Esophagus squamous epithelium (tissue), 5 donors: ENCODE data around the gene EPHA1. TPM values are rescaled to one million over a fixed set of nuclear protein-coding genes. Genes with fewer than 3 reads are reported as not detected.
A peak's percentile ranks its signal among the peaks of the same experiment; 100 is the strongest.

ENCODE experiments used
- DNase-seq: peaks from one replicate; lab custom pipeline; 2025; lab: John Stamatoyannopoulos, UW
- H3K27ac ChIP-seq, 4 donors: fragments of 200-600 bp; sonication (generic); one replicate each; pipeline ENCODE4 v1.5.1; 2016 to 2019; ENCODE audit warnings: mild to moderate bottlenecking in 1 of 4
- H3K27me3 ChIP-seq, 4 donors: fragments of 200-600 bp; sonication (generic); 1 replicate in 3 of 4; 2 replicates in 1 of 4; pipeline versions ENCODE4 v1.5.1 to v1.6.0; 2017 to 2021; ENCODE audit warnings: antibody characterized with exemption in 1 of 4
- H3K36me3 ChIP-seq, 3 donors: fragments of 200-600 bp; sonication (generic); one replicate each; pipeline ENCODE4 v1.5.1; 2016 to 2019
- H3K4me1 ChIP-seq, 3 donors: fragments of 200-600 bp; sonication (generic); one replicate each; pipeline ENCODE4 v1.5.1; 2017 to 2019
- H3K4me3 ChIP-seq, 4 donors: fragments of 200-600 bp; sonication (generic); 1 replicate in 3 of 4; 2 replicates in 1 of 4; pipeline ENCODE4 v1.5.1; 2016 to 2019; ENCODE audit warnings: mild to moderate bottlenecking in 2 of 4, moderate library complexity in 1 of 4
- H3K9me3 ChIP-seq, 3 donors: fragments of 200-600 bp; sonication (generic); one replicate each; pipeline ENCODE4 v1.5.1; 2016 to 2019
- POLR2A ChIP-seq, 4 donors: fragments of 450-650 bp; IDR thresholded peaks; one replicate each; pipeline ENCODE4 v1.6.1; 2017; ENCODE audit warnings: antibody characterized with exemption in 4 of 4, mild to moderate bottlenecking in 4 of 4, moderate library complexity in 3 of 4
- whole genome bisulfite sequencing, 2 donors: methylation state at CpG; one replicate each; pipeline ENCODE4 v1.1.5; 2018; 5-methylcytosine and 5-hydroxymethylcytosine counted together
- intact Hi-C: fragments of 100-400 bp; cut with DNase I; formaldehyde crosslinking; loops from one replicate; pipeline ENCODE4 v1.15.0; 2022
- total RNA-seq, 4 donors: library from RNA; depleted of rRNA; stranded (reverse); fragments of >200 nt; gene quantifications; one replicate each; pipeline ENCODE4 v1.1.0, GENCODE V29; 2016
- TF ChIP-seq, protein P1 (sequence below), 6 experiments: fragments of 450-650 bp in 4 of 6; fragments of 200-600 bp in 2 of 6; sonication (generic) in 2 of 6; IDR thresholded peaks; one replicate each; pipeline ENCODE4 v1.5.1; 2016 to 2019; ENCODE audit warnings: antibody characterized with exemption in 6 of 6, mild to moderate bottlenecking in 4 of 6, moderate library complexity in 4 of 6
- donor health status: DM: yes; HTN: yes; CAD: no.

The EPHA1 gene
- total RNA-seq, 4 donors from 2014 or later: 64.5 to 132 (median 77.4) TPM

GRCh38 chr7:143389316-143390103, 19.1 kb downstream of the EPHA1 start:
- no peak for DNase-seq
- intact Hi-C loops: no loop called here
- 19 to 57% methylated on average over 2 to 6 of the region's 15 CpGs for WGBS, 2 donors
- peaks cover 21 to 79% (median 34%) of the 10 kb centered on the region in 3 donors for H3K36me3 ChIP-seq
- H3K27me3 ChIP-seq: no peaks in the 10 kb centered on the region
- TF ChIP-seq, protein P1, sequence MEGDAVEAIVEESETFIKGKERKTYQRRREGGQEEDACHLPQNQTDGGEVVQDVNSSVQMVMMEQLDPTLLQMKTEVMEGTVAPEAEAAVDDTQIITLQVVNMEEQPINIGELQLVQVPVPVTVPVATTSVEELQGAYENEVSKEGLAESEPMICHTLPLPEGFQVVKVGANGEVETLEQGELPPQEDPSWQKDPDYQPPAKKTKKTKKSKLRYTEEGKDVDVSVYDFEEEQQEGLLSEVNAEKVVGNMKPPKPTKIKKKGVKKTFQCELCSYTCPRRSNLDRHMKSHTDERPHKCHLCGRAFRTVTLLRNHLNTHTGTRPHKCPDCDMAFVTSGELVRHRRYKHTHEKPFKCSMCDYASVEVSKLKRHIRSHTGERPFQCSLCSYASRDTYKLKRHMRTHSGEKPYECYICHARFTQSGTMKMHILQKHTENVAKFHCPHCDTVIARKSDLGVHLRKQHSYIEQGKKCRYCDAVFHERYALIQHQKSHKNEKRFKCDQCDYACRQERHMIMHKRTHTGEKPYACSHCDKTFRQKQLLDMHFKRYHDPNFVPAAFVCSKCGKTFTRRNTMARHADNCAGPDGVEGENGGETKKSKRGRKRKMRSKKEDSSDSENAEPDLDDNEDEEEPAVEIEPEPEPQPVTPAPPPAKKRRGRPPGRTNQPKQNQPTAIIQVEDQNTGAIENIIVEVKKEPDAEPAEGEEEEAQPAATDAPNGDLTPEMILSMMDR (IDR thresholded peaks at IDR 0.05): no peak
- TF ChIP-seq POLR2A (IDR thresholded peaks at IDR 0.05): no peak
- no peaks in the 10 kb centered on the region for H3K9me3 ChIP-seq
- H3K4me3 ChIP-seq: no peak overlapping the region
- H3K27ac ChIP-seq: peak overlapping the region; percentile 70 to 100 (median 96)
- peaks cover 45 to 97% (median 53%) of the 10 kb centered on the region in 3 donors for H3K4me1 ChIP-seq

DNA sequence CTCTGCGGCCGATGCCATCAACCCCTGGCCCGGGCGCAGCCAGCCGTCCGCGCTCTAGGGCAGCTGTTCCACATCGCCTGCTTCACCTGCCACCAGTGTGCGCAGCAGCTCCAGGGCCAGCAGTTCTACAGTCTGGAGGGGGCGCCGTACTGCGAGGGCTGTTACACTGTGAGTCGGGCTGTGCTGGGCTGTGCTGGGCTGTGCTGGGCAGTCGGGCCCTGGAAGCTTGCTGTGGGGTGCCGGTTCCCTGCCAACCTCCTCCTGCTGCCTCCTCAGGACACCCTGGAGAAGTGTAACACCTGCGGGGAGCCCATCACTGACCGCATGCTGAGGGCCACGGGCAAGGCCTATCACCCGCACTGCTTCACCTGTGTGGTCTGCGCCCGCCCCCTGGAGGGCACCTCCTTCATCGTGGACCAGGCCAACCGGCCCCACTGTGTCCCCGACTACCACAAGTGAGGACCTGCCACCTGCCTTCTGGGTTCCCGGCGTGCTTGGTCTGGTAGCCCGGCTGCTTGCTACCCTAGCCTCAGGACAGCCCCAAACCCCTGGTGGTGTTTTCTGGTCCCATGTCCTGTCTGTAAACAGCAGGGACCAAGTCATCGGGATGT, 20.1 kb downstream of the EPHA1 start:
- Histone ChIP-seq H3K4me1 (peaks cover 49 to 100% (median 62%) of the 10 kb centered on the region in 3 donors), H3K36me3 (peaks cover 21 to 72% (median 34%) of the 10 kb centered on the region in 3 donors), H3K4me3 (no peak overlapping the region), H3K9me3 (no peaks in the 10 kb centered on the region), H3K27ac (peak overlapping the region; percentile 13 to 100 (median 96)), H3K27me3 (no peaks in the 10 kb centered on the region)
- intact Hi-C loops: no loop called here
- no peak for DNase-seq
- TF ChIP-seq, protein P1 (IDR thresholded peaks at IDR 0.05): no peak
- no peak for TF ChIP-seq POLR2A (IDR thresholded peaks at IDR 0.05)
- 60 to 95% methylated on average over 2 to 14 of the region's 28 CpGs for WGBS, 2 donors

- intact Hi-C loops: no loop called here
Observed at GRCh38 chr7:143388051-143388450, 20.6 kb downstream of the EPHA1 start.

GRCh38 chr7:143387156-143387975, 21.3 kb downstream of the EPHA1 start:
- intact Hi-C loops: no loop called here
- no peak for DNase-seq
- Histone ChIP-seq H3K4me3 (peak overlapping the region in 1 of 4 donors; percentile 1), H3K36me3 (peaks cover 21 to 71% (median 34%) of the 10 kb centered on the region in 3 donors), H3K27me3 (no peaks in the 10 kb centered on the region), H3K4me1 (peaks cover 56 to 100% (median 62%) of the 10 kb centered on the region in 3 donors), H3K27ac (peak overlapping the region in 3 of 4 donors; percentile 93 to 100 (median 100)), H3K9me3 (no peaks in the 10 kb centered on the region)
- peak in 1 of 4 donors; percentile 14 for TF ChIP-seq POLR2A (IDR thresholded peaks at IDR 0.05)
- TF ChIP-seq, protein P1 (IDR thresholded peaks at IDR 0.05): no peak
- WGBS, 2 donors: 87 to 91% methylated on average over 6 to 18 of the region's 23 CpGs

More at GRCh38 chr7:143388051-143388450, 20.6 kb downstream of the EPHA1 start:
- H3K4me1 ChIP-seq: peaks cover 55 to 100% (median 62%) of the 10 kb centered on the region in 3 donors
- TF ChIP-seq, protein P1 (IDR thresholded peaks at IDR 0.05): no peak
- no peak for TF ChIP-seq POLR2A (IDR thresholded peaks at IDR 0.05)
- H3K27me3 ChIP-seq: no peaks in the 10 kb centered on the region
- 91 to 100% methylated on average over 3 to 5 of the region's 10 CpGs for WGBS, 2 donors
- H3K27ac ChIP-seq: peak overlapping the region; percentile 13 to 100 (median 96)
- peaks cover 21 to 72% (median 34%) of the 10 kb centered on the region in 3 donors for H3K36me3 ChIP-seq
- H3K4me3 ChIP-seq: peak overlapping the region in 1 of 4 donors; percentile 8
- no peaks in the 10 kb centered on the region for H3K9me3 ChIP-seq
- no peak for DNase-seq
